COLO829 (cell line): Measurements from ENCODE around the gene HECW1.

Experiments
- DNase-seq: peaks from one replicate; pipeline ENCODE4 v3.0.0; 2012; ENCODE audit warnings: low spot score

The HECW1 gene

DNA sequence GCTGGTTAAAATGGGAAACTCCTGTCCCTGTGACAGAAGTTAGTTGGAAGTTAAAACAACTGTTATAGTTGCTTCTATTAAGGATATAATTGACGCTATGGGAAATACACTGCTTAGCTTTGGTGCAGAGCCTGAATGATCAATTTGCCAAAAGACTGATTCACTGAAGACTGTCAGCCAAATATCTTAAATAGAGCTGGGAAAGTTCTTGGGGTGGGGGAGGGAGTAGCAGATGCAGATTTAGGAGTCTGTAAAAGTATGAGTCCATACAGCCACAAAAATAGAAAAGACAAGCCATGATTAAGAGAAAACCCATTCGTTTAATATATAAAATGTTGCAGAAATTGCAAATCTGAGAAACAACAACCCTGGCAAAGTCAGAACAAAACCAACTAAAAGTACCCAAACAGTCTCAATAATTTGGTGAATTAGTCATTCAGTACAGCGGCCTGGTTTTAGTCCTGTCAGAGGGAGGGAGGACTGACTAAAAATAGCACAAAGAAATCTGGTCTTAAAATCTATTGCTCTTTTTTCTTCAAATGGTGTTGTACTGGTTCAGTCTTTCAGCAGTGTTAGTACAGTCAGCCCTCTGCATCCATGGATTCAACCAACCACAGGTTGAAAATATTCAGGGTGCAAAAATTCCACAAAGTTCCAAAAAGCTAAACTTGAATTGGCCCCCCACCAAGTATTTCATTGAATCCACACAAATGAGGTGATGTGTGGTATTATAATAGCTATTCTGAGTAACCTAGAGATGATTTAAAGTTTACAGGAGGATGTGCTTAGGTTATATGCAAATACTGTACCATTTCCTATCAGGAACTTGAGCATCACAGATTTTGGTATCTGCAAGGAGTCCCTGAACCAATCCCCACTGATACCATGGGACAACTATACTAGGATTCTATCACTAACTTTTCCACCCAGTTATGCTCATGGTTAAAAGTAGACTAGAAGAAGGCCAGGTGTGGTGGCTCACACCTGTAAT is 500.4 kb downstream of the HECW1 start:
- DNase-seq: no peak
